IMR-90 (cell line): ENCODE results near the gene ANGPTL4. TPM values are rescaled to one million over a fixed set of nuclear protein-coding genes. Genes with fewer than 3 reads are reported as not detected.
A peak's percentile ranks its signal among the peaks of the same experiment; 100 is the strongest.

Experiments
- ATAC-seq: fragments of 200-7000 bp; cut with Tn5 transposase; 2 replicates; pipeline ENCODE4 v1.9.1; 2020; ENCODE audit warnings: low read depth, mild to moderate bottlenecking, moderate library complexity
- BruUV-seq: library from RNA; stranded (reverse); fragments of 400-500 nt; replicated peaks from 2 replicates; lab custom pipeline; 2021; lab: Mats Ljungman, UMichigan
- CTCF ChIA-PET: fragments of 300-600 bp; formaldehyde crosslinking; extraction: SDS; loops from one replicate; lab custom pipeline; 2021; ENCODE audit warnings: antibody characterized with exemption; lab: Yijun Ruan, JAX
- POLR2A ChIA-PET: fragments of 300-600 bp; sonication (Branson Sonifier 250); formaldehyde crosslinking; loops from one replicate; lab custom pipeline; 2022; ENCODE audit warnings: antibody characterized with exemption; ENCODE audit not compliant: unreplicated experiment; lab: Charles Lee
- DNase-seq: peaks from one replicate; pipeline ENCODE4 v3.0.0; 2013
- H2AFZ ChIP-seq: replicated peaks from 2 replicates; pipeline ENCODE3; 2013; ENCODE audit warnings: low read length, mild to moderate bottlenecking; ENCODE audit not compliant: poor library complexity
- H2AK5ac ChIP-seq: 2 replicates; pipeline ENCODE4 v1.6.1; 2013; ENCODE audit warnings: low read depth, low read length, inconsistent platforms
- H2AK9ac ChIP-seq: replicated peaks from 2 replicates; pipeline ENCODE3; 2013; ENCODE audit warnings: mild to moderate bottlenecking, low read depth, low read length, moderate library complexity; ENCODE audit not compliant: poor library complexity
- H2BK120ac ChIP-seq: 2 replicates; pipeline ENCODE4 v1.6.1; 2013; ENCODE audit warnings: low read depth, low read length, inconsistent platforms
- H2BK15ac ChIP-seq: 3 replicates; pipeline ENCODE4 v1.6.1; 2013; ENCODE audit warnings: low read depth, low read length, inconsistent platforms
- H2BK20ac ChIP-seq: 2 replicates; pipeline ENCODE4 v1.6.1; 2013; ENCODE audit warnings: low read depth, mild to moderate bottlenecking, inconsistent platforms, low read length, moderate library complexity
- H2BK5ac ChIP-seq: 2 replicates; pipeline ENCODE4 v1.6.1; 2013; ENCODE audit warnings: mild to moderate bottlenecking, low read depth, low read length, inconsistent platforms; ENCODE audit not compliant: poor library complexity, severe bottlenecking
- H3K14ac ChIP-seq: replicated peaks from 2 replicates; pipeline ENCODE4 v1.6.1; 2013; ENCODE audit warnings: low read depth, low read length, inconsistent platforms
- H3K18ac ChIP-seq: 2 replicates; pipeline ENCODE4 v1.6.1; 2013; ENCODE audit warnings: low read depth, low read length, control low read depth
- H3K23ac ChIP-seq: 2 replicates; pipeline ENCODE4 v1.6.1; 2013; ENCODE audit warnings: low read depth, low read length, inconsistent platforms
- H3K27ac ChIP-seq: 2 replicates; pipeline ENCODE4 v1.5.1; 2013; ENCODE audit warnings: mild to moderate bottlenecking, control low read depth, low read length; ENCODE audit not compliant: insufficient read depth
- H3K27me3 ChIP-seq: 2 replicates; pipeline ENCODE4 v1.6.1; 2013; ENCODE audit warnings: low read length; ENCODE audit not compliant: control insufficient read depth, insufficient read depth
- H3K36me3 ChIP-seq: 2 replicates; pipeline ENCODE4 v1.6.1; 2013; ENCODE audit warnings: low read length, mixed read lengths; ENCODE audit not compliant: control insufficient read depth, insufficient read depth
- H3K4ac ChIP-seq: 2 replicates; pipeline ENCODE4 v1.6.1; 2013; ENCODE audit warnings: low read depth, low read length, inconsistent platforms
- H3K4me1 ChIP-seq: 2 replicates; pipeline ENCODE4 v1.6.1; 2013; ENCODE audit warnings: low read length, mixed read lengths; ENCODE audit not compliant: control insufficient read depth, insufficient read depth
- H3K4me2 ChIP-seq: 2 replicates; pipeline ENCODE4 v1.6.1; 2013; ENCODE audit warnings: low read depth, mild to moderate bottlenecking, control low read depth, low read length, moderate library complexity
- H3K4me3 ChIP-seq: 2 replicates; pipeline ENCODE4 v1.5.1; 2013; ENCODE audit warnings: low read depth, mild to moderate bottlenecking, control low read depth, low read length, moderate library complexity; ENCODE audit not compliant: insufficient read depth
- H3K56ac ChIP-seq: 2 replicates; pipeline ENCODE4 v1.6.1; 2013; ENCODE audit warnings: low read length, inconsistent platforms; ENCODE audit not compliant: insufficient read depth; ENCODE audit errors: extremely low read depth
- H3K79me1 ChIP-seq, 2 experiments: 2 replicates each; pipeline ENCODE4 v1.6.1; 2013; ENCODE audit warnings: low read length in 2 of 2, inconsistent platforms in 1 of 2, low read depth in 1 of 2
- H3K9ac ChIP-seq: 2 replicates; pipeline ENCODE4 v1.6.1; 2013; ENCODE audit warnings: low read depth, low read length, control low read depth
- H3K9me1 ChIP-seq: 2 replicates; pipeline ENCODE4 v1.6.1; 2013; ENCODE audit warnings: low read length, inconsistent platforms; ENCODE audit not compliant: insufficient read depth
- H3K9me3 ChIP-seq: 2 replicates; pipeline ENCODE4 v1.6.1; 2013; ENCODE audit warnings: low read length; ENCODE audit not compliant: control insufficient read depth, insufficient read depth
- H4K20me1 ChIP-seq: 2 replicates; pipeline ENCODE4 v1.6.1; 2013; ENCODE audit warnings: low read length, inconsistent platforms; ENCODE audit not compliant: insufficient read depth
- H4K5ac ChIP-seq: 2 replicates; pipeline ENCODE4 v1.6.1; 2013; ENCODE audit warnings: mild to moderate bottlenecking, low read depth, low read length, control low read depth
- H4K8ac ChIP-seq, 2 experiments: 2 replicates each; pipeline ENCODE4 v1.6.1; 2013; ENCODE audit warnings: low read depth in 2 of 2, low read length in 2 of 2, control low read depth in 1 of 2, inconsistent platforms in 1 of 2
- H4K91ac ChIP-seq: 2 replicates; pipeline ENCODE4 v1.6.1; 2013; ENCODE audit warnings: low read depth, low read length, inconsistent platforms; ENCODE audit not compliant: insufficient read depth
- CHD1 ChIP-seq: IDR thresholded peaks from 2 replicates; pipeline ENCODE4 v1.6.1; 2012; ENCODE audit warnings: low read depth, low read length, improper control_type of control experiment
- CTCF ChIP-seq: conservative IDR thresholded peaks from 2 replicates; pipeline ENCODE4 v1.5.1; 2012; ENCODE audit warnings: mild to moderate bottlenecking, low read depth, low read length, improper control_type of control experiment
- FOS ChIP-seq: fragments of 150-350 bp; IDR thresholded peaks from 2 replicates; pipeline ENCODE4 v1.6.1; 2016; ENCODE audit warnings: low read depth, low read length
- MAZ ChIP-seq: IDR thresholded peaks from 2 replicates; pipeline ENCODE4 v1.6.1; 2012; ENCODE audit warnings: low read depth, mild to moderate bottlenecking, low read length, improper control_type of control experiment, moderate library complexity, borderline replicate concordance
- MXI1 ChIP-seq: IDR thresholded peaks from 2 replicates; pipeline ENCODE4 v1.6.1; 2012; ENCODE audit warnings: low read depth, mild to moderate bottlenecking, low read length, moderate library complexity, borderline replicate concordance
- RFX5 ChIP-seq: IDR thresholded peaks from 2 replicates; pipeline ENCODE4 v1.8.0; 2012; ENCODE audit warnings: low read depth, mild to moderate bottlenecking, low read length, moderate library complexity
- WGBS, 2 experiments: methylation state at CpG; one replicate each; pipeline versions ENCODE4 v1.1.5 to v1.1.7; 2013; ENCODE audit warnings: missing lambda C conversion rate in 2 of 2; ENCODE audit not compliant: insufficient read length in 1 of 2; ENCODE audit errors: extremely low coverage in 2 of 2; 5-methylcytosine and 5-hydroxymethylcytosine counted together
- dilution Hi-C: fragments of 300-500 bp; cut with HindIII; formaldehyde crosslinking; loops from one replicate; pipeline ENCODE4 v1.14.3; 2018; ENCODE audit warnings: low sequenced_read_pairs; ENCODE audit not compliant: unreplicated experiment
- in situ Hi-C: fragments of 300-500 bp; cut with MboI; formaldehyde crosslinking; loops from 3 replicates; pipeline ENCODE4 v1.14.3; 2019; ENCODE audit warnings: low sequenced_read_pairs, inconsistent platforms, mixed read lengths
- intact Hi-C: fragments of 100-400 bp; cut with micrococcal nuclease; formaldehyde crosslinking; loops from 2 replicates; pipeline ENCODE4 v1.10.0; 2022
- polyA plus RNA-seq, 3 experiments: library from polyadenylated mRNA; depleted of rRNA; stranded (reverse); fragments of >200 nt; gene quantifications; 2 replicates each; pipeline ENCODE4 v1.2.3, GENCODE V29; 2012; ENCODE audit warnings: low replicate concordance in 1 of 3
- total RNA-seq: library from RNA; depleted of rRNA; stranded (reverse); fragments of >200 nt; gene quantifications from 2 replicates; pipeline ENCODE4 v1.2.3, GENCODE V29; 2012

Gene ANGPTL4
- total and polyA plus RNA-seq, 2 of the 4 experiments (the other 2 are of a cell fraction), result 1.4 to 19.1 TPM

GRCh38 chr19:8333767-8334457 is 30.0 kb upstream of the ANGPTL4 start:
- no peak overlapping the region for H3K14ac ChIP-seq
- no peak overlapping the region for H3K56ac ChIP-seq
- no peak overlapping the region for H3K4me3 ChIP-seq
- intact Hi-C loops, result no loop called here
- dilution Hi-C loops, result no loop called here
- H2BK5ac ChIP-seq, result no peak overlapping the region
- POLR2A ChIA-PET, result no interaction called here
- no peak overlapping the region for H2AK5ac ChIP-seq
- no TSS peak for BruUV-seq
- H3K9ac ChIP-seq, result no peak overlapping the region
- peaks cover 46% of the 10 kb centered on the region for H3K27me3 ChIP-seq
- H4K8ac ChIP-seq, result no peak overlapping the region
- no peaks in the 10 kb centered on the region for H3K79me1 ChIP-seq
- H3K18ac ChIP-seq, result no peak overlapping the region
- CTCF ChIA-PET, result interaction anchor here (1.1 kb wide), 1 partner anchor 146 kb away, joined by 3 read pairs; no protein-coding TSS in a partner anchor
- in situ Hi-C loops, result no loop called here
- no peak overlapping the region for H4K5ac ChIP-seq
- TF ChIP-seq RFX5 (no peak), FOS (no peak), CHD1 (no peak), CTCF (no peak), MXI1 (no peak), MAZ (no peak)
- H3K9me1 ChIP-seq, result no peaks in the 10 kb centered on the region
- no peak overlapping the region for H3K4ac ChIP-seq
- no peaks in the 10 kb centered on the region for H3K36me3 ChIP-seq
- WGBS, 2 experiments, result 5% methylated on average over 11 of the region's 48 CpGs; no CpG with 5 or more reads in 1 of the 2 experiments
- no peak overlapping the region for H2BK120ac ChIP-seq
- no peak overlapping the region for H3K27ac ChIP-seq
- H2AK9ac ChIP-seq, result no peak overlapping the region
- H3K9me3 ChIP-seq, result no peaks in the 10 kb centered on the region
- H4K91ac ChIP-seq, result no peak overlapping the region
- no peak overlapping the region for H2BK15ac ChIP-seq
- DNase-seq, result no peak
- no peaks in the 10 kb centered on the region for H4K20me1 ChIP-seq
- H2AFZ ChIP-seq, result peak overlapping the region; percentile 49
- H3K23ac ChIP-seq, result no peak overlapping the region
- ATAC-seq, result no peak
- H3K4me1 ChIP-seq, result no peaks in the 10 kb centered on the region
- no peak overlapping the region for H2BK20ac ChIP-seq
- no peak overlapping the region for H3K4me2 ChIP-seq
